ENCODE results near the gene MDFIC.

The MDFIC gene

GRCh38 chr7:115042596-115042995 lies 120.7 kb downstream of the MDFIC start:
- in situ Hi-C loops (cut with MboI; ENCODE audit: low sequenced_read_pairs, unreplicated experiment) = no loop called here
- no peak for TF ChIP-seq CTCF (IDR thresholded peaks at IDR 0.05; ENCODE audit: borderline replicate concordance, control extremely low read depth, extremely low read depth, insufficient read depth, missing control alignments)
- DNase-seq (ENCODE audit: low spot score) = no peak

GRCh38 chr7:115043605-115044004 lies 121.7 kb downstream of the MDFIC start:
- in situ Hi-C loops (cut with MboI; ENCODE audit: low sequenced_read_pairs, unreplicated experiment) = no loop called here
- no peak for DNase-seq (ENCODE audit: low spot score)
- no peak for TF ChIP-seq CTCF (IDR thresholded peaks at IDR 0.05; ENCODE audit: borderline replicate concordance, control extremely low read depth, extremely low read depth, insufficient read depth, missing control alignments)

- in situ Hi-C loops (cut with MboI; ENCODE audit: low sequenced_read_pairs, unreplicated experiment) = no loop called here
- no peak for TF ChIP-seq CTCF (IDR thresholded peaks at IDR 0.05; ENCODE audit: borderline replicate concordance, control extremely low read depth, extremely low read depth, insufficient read depth, missing control alignments)
- no peak for DNase-seq (ENCODE audit: low spot score)
Measured at GRCh38 chr7:115044224-115044623, 122.3 kb downstream of the MDFIC start.

GRCh38 chr7:115047958-115048720 lies 126.2 kb downstream of the MDFIC start:
- TF ChIP-seq CTCF (IDR thresholded peaks at IDR 0.05; ENCODE audit: borderline replicate concordance, control extremely low read depth, extremely low read depth, insufficient read depth, missing control alignments) = no peak
- no peak for DNase-seq (ENCODE audit: low spot score)
- in situ Hi-C loops (cut with MboI; ENCODE audit: low sequenced_read_pairs, unreplicated experiment) = no loop called here

GRCh38 chr7:115052706-115053105 lies 130.8 kb downstream of the MDFIC start:
- no peak for TF ChIP-seq CTCF (IDR thresholded peaks at IDR 0.05; ENCODE audit: borderline replicate concordance, control extremely low read depth, extremely low read depth, insufficient read depth, missing control alignments)
- in situ Hi-C loops (cut with MboI; ENCODE audit: low sequenced_read_pairs, unreplicated experiment) = no loop called here
- DNase-seq (ENCODE audit: low spot score) = no peak

GRCh38 chr7:115054478-115055065 lies 132.7 kb downstream of the MDFIC start:
- in situ Hi-C loops (cut with MboI; ENCODE audit: low sequenced_read_pairs, unreplicated experiment) = no loop called here
- no peak for DNase-seq (ENCODE audit: low spot score)

More at GRCh38 chr7:115054478-115055065, 132.7 kb downstream of the MDFIC start:
- no peak for TF ChIP-seq CTCF (IDR thresholded peaks at IDR 0.05; ENCODE audit: borderline replicate concordance, control extremely low read depth, extremely low read depth, insufficient read depth, missing control alignments)
